MM.1S (cell line): ENCODE measurements around the gene GRIK2.

Source experiments
- DNase-seq: peaks from one replicate; pipeline ENCODE4 v3.0.0-alpha.2; 2015
- H2AFZ ChIP-seq: fragments of 300-600 bp; sonication (generic); 2 replicates; pipeline ENCODE4 v1.6.0; 2016; ENCODE audit warnings: antibody characterized with exemption, low read length
- H3F3A ChIP-seq: fragments of 300-600 bp; sonication (generic); 2 replicates; pipeline ENCODE4 v1.6.1; 2016; ENCODE audit warnings: mild to moderate bottlenecking, antibody characterized with exemption, low read length, moderate library complexity, mixed read lengths; ENCODE audit not compliant: insufficient read depth
- H3K27ac ChIP-seq: fragments of 300-600 bp; sonication (generic); 2 replicates; pipeline ENCODE4 v1.5.1; 2016; ENCODE audit warnings: mild to moderate bottlenecking, low read length
- H3K27me3 ChIP-seq: fragments of 300-600 bp; sonication (generic); replicated peaks from 2 replicates; pipeline ENCODE4 v1.6.0; 2016; ENCODE audit warnings: low read length; ENCODE audit not compliant: insufficient read depth
- H3K36me3 ChIP-seq: fragments of 300-600 bp; sonication (generic); replicated peaks from 2 replicates; pipeline ENCODE4 v1.6.1; 2016; ENCODE audit warnings: mild to moderate bottlenecking, low read length, mixed read lengths; ENCODE audit not compliant: insufficient read depth
- H3K4me1 ChIP-seq: fragments of 300-600 bp; sonication (generic); 2 replicates; pipeline ENCODE4 v1.6.1; 2016; ENCODE audit warnings: low read length, mixed read lengths
- H3K4me2 ChIP-seq: fragments of 300-600 bp; sonication (generic); 2 replicates; pipeline ENCODE4 v1.6.0; 2016; ENCODE audit warnings: low read depth, low read length
- H3K4me3 ChIP-seq: fragments of 300-600 bp; sonication (generic); 2 replicates; pipeline ENCODE4 v1.5.1; 2016; ENCODE audit warnings: low read length, mixed read lengths
- H3K79me2 ChIP-seq: fragments of 300-600 bp; sonication (generic); 2 replicates; pipeline ENCODE4 v1.6.1; 2016; ENCODE audit warnings: mixed run types, low read length, mixed read lengths
- H3K9ac ChIP-seq: fragments of 300-600 bp; sonication (generic); 2 replicates; pipeline ENCODE4 v1.6.1; 2016; ENCODE audit warnings: low read length, mixed read lengths
- H3K9me2 ChIP-seq: fragments of 300-600 bp; sonication (generic); replicated peaks from 2 replicates; pipeline ENCODE4 v1.6.1; 2016; ENCODE audit warnings: mild to moderate bottlenecking, low read length, mixed read lengths; ENCODE audit not compliant: insufficient read depth
- H3K9me3 ChIP-seq: fragments of 300-600 bp; sonication (generic); replicated peaks from 2 replicates; pipeline ENCODE4 v1.6.1; 2016; ENCODE audit warnings: mild to moderate bottlenecking, low read length, mixed read lengths; ENCODE audit not compliant: insufficient read depth
- H4K20me1 ChIP-seq: fragments of 300-600 bp; sonication (generic); 2 replicates; pipeline ENCODE4 v1.6.1; 2016; ENCODE audit warnings: mild to moderate bottlenecking, low read length, moderate library complexity, mixed read lengths; ENCODE audit not compliant: insufficient read depth
- CTCF ChIP-seq: fragments of 300-600 bp; sonication (generic); IDR thresholded peaks from 2 replicates; pipeline ENCODE4 v1.5.1; 2016; ENCODE audit warnings: antibody characterized with exemption, low read length, mixed read lengths
- EZH2 ChIP-seq: fragments of 300-600 bp; sonication (generic); optimal IDR thresholded peaks from 2 replicates; pipeline ENCODE3; 2017; ENCODE audit warnings: low read depth, mild to moderate bottlenecking, antibody characterized with exemption, low read length, mixed read lengths
- EZH2phosphoT487 ChIP-seq: fragments of 300-600 bp; sonication (generic); IDR thresholded peaks from 2 replicates; pipeline ENCODE4 v1.6.1; 2018; ENCODE audit warnings: antibody characterized with exemption, low read length

GRIK2 gene

GRCh38 chr6:101608703-101609102 lies 215.2 kb downstream of the GRIK2 start:
- Histone ChIP-seq H3K9ac (no peak overlapping the region), H3K9me3 (no peaks in the 10 kb centered on the region), H3F3A (no peaks in the 10 kb centered on the region), H3K27ac (no peak overlapping the region), H3K4me1 (no peaks in the 10 kb centered on the region), H4K20me1 (no peaks in the 10 kb centered on the region), H3K9me2 (no peaks in the 10 kb centered on the region), H3K4me2 (no peak overlapping the region), H2AFZ (no peak overlapping the region), H3K27me3 (no peaks in the 10 kb centered on the region), H3K79me2 (no peaks in the 10 kb centered on the region), H3K4me3 (no peak overlapping the region), H3K36me3 (no peaks in the 10 kb centered on the region)
- DNase-seq: no peak
- no peak for TF ChIP-seq EZH2
- no peak for TF ChIP-seq EZH2phosphoT487
- TF ChIP-seq CTCF: no peak

- TF ChIP-seq EZH2: no peak
- TF ChIP-seq CTCF: no peak
- no peak for TF ChIP-seq EZH2phosphoT487
- no peaks in the 10 kb centered on the region for H3K9me3 ChIP-seq
- no peak overlapping the region for H3K9ac ChIP-seq
Measured at GRCh38 chr6:101613556-101613955, 220.0 kb downstream of the GRIK2 start.

GRCh38 chr6:101614774-101615173 lies 221.3 kb downstream of the GRIK2 start:
- TF ChIP-seq EZH2phosphoT487: no peak
- no peak for TF ChIP-seq CTCF
- TF ChIP-seq EZH2: no peak
- H3K79me2 ChIP-seq: no peaks in the 10 kb centered on the region
- no peak for DNase-seq
- no peak overlapping the region for H3K4me3 ChIP-seq
- H2AFZ ChIP-seq: no peak overlapping the region
- H3K9me3 ChIP-seq: no peaks in the 10 kb centered on the region
- no peaks in the 10 kb centered on the region for H3K27me3 ChIP-seq
- H3K27ac ChIP-seq: no peak overlapping the region
- no peaks in the 10 kb centered on the region for H3K36me3 ChIP-seq
- H3K9ac ChIP-seq: no peak overlapping the region
- no peaks in the 10 kb centered on the region for H3K9me2 ChIP-seq
- no peaks in the 10 kb centered on the region for H3K4me1 ChIP-seq
- H4K20me1 ChIP-seq: no peaks in the 10 kb centered on the region
- no peaks in the 10 kb centered on the region for H3F3A ChIP-seq
- H3K4me2 ChIP-seq: no peak overlapping the region

More at GRCh38 chr6:101613556-101613955, 220.0 kb downstream of the GRIK2 start:
- H2AFZ ChIP-seq: no peak overlapping the region
- H3K27ac ChIP-seq: no peak overlapping the region
- H3K36me3 ChIP-seq: no peaks in the 10 kb centered on the region
- H3K9me2 ChIP-seq: no peaks in the 10 kb centered on the region
- H3K79me2 ChIP-seq: no peaks in the 10 kb centered on the region
- no peaks in the 10 kb centered on the region for H3K27me3 ChIP-seq
- H3K4me3 ChIP-seq: no peak overlapping the region
- H3K4me1 ChIP-seq: no peaks in the 10 kb centered on the region
- H4K20me1 ChIP-seq: no peaks in the 10 kb centered on the region
- no peak for DNase-seq
- no peak overlapping the region for H3K4me2 ChIP-seq
- no peaks in the 10 kb centered on the region for H3F3A ChIP-seq
